C4-2B (cell line): Measurements from ENCODE around the gene CFAP77.

ENCODE experiments used
- ZFX ChIP-seq: fragments of 450-650 bp; IDR thresholded peaks from 2 replicates; pipeline ENCODE4 v1.6.1; 2017
- TF ChIP-seq, protein P1 (sequence below): fragments of 450-650 bp; conservative IDR thresholded peaks from 2 replicates; pipeline ENCODE4 v1.5.1; 2017; ENCODE audit warnings: mild to moderate bottlenecking

DNA sequence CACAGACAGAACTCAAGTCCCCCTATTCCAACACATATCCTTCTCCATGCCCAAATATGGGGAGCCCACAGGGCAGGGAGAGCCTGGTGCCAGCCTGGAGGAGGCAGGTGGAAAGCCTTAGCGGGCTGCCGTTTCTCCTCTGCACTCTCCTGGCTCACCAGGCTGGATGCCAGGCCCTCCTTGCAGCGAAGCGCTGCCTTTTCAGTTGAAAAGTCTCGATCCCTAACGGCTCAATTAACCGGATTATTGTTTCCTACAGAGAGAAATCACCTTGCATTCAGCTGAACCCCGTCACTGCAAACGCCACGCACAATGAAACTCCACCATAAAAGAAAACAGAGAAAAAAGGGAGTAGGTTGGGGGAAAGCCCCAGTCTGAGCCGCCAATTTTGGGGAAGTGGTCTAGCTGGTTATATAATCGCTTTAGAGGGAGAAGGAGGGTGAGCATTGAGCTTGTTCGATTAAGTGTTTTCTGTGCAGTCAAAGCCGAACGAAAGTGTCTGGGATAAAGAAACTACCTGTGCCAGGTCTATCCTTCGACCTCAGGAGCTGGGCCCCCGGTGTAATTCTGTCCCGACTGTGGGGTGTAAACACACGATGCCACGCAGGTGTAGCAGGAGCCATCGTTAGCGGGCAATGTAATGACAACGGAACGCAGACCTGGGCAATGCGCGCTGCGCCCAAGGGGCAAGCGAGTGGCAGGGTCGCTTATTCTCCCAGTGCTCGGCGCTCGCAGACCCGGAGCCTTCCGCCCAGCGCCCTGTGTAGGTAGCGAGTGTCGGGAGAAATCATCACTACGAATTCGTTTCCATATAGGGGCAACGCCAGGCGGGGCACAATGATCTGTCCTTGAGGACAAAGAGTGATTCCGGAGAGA, 176.2 kb downstream of the CFAP77 start:
- TF ChIP-seq, protein P1, sequence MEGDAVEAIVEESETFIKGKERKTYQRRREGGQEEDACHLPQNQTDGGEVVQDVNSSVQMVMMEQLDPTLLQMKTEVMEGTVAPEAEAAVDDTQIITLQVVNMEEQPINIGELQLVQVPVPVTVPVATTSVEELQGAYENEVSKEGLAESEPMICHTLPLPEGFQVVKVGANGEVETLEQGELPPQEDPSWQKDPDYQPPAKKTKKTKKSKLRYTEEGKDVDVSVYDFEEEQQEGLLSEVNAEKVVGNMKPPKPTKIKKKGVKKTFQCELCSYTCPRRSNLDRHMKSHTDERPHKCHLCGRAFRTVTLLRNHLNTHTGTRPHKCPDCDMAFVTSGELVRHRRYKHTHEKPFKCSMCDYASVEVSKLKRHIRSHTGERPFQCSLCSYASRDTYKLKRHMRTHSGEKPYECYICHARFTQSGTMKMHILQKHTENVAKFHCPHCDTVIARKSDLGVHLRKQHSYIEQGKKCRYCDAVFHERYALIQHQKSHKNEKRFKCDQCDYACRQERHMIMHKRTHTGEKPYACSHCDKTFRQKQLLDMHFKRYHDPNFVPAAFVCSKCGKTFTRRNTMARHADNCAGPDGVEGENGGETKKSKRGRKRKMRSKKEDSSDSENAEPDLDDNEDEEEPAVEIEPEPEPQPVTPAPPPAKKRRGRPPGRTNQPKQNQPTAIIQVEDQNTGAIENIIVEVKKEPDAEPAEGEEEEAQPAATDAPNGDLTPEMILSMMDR: no peak
- TF ChIP-seq ZFX: no peak
